NCI-H146 treated with DMSO at 0.1 percent for 48 hours (cell line): ENCODE results near the gene RPGRIP1.
"Not testable (repeated sequence)": the region's sequence is repeated elsewhere in the genome, so short reads cannot be mapped to it uniquely, and the experiment has no call there.

ENCODE experiments used
- DNase-seq: peaks from one replicate; lab custom pipeline; 2025; ENCODE audit not compliant: unreplicated experiment; lab: John Stamatoyannopoulos, UW

The RPGRIP1 gene

GRCh38 chr14:21299562-21300130 is 19.8 kb downstream of the RPGRIP1 start:
- DNase-seq: no peak

- DNase-seq: peak; percentile 33
These were observed 21.0 kb downstream of the RPGRIP1 start for GRCh38 chr14:21300892-21301291.

GRCh38 chr14:21302013-21302835 is 22.3 kb downstream of the RPGRIP1 start:
- no peak for DNase-seq

- not testable (repeated sequence) for DNase-seq
These were observed 22.9 kb downstream of the RPGRIP1 start for GRCh38 chr14:21302836-21303140.

- DNase-seq: no peak
These were observed 27.8 kb downstream of the RPGRIP1 start for GRCh38 chr14:21307637-21308036.

- DNase-seq: no peak
These were observed 28.2 kb downstream of the RPGRIP1 start for GRCh38 chr14:21308132-21308478.

GRCh38 chr14:21308479-21309237 is 28.8 kb downstream of the RPGRIP1 start:
- peak; percentile 96 for DNase-seq

GRCh38 chr14:21309238-21309636 is 29.4 kb downstream of the RPGRIP1 start:
- no peak for DNase-seq

- DNase-seq: no peak
These were observed 30.1 kb downstream of the RPGRIP1 start for GRCh38 chr14:21309956-21310355.

- DNase-seq: no peak
These were observed 31.7 kb downstream of the RPGRIP1 start for GRCh38 chr14:21311614-21312013.

GRCh38 chr14:21313512-21313911 is 33.6 kb downstream of the RPGRIP1 start:
- no peak for DNase-seq

GRCh38 chr14:21317398-21317797 is 37.5 kb downstream of the RPGRIP1 start:
- DNase-seq: no peak

GRCh38 chr14:21320913-21321312 is 41.0 kb downstream of the RPGRIP1 start:
- no peak for DNase-seq

GRCh38 chr14:21322716-21323115 is 42.8 kb downstream of the RPGRIP1 start:
- DNase-seq: no peak

GRCh38 chr14:21326972-21327371 is 47.1 kb downstream of the RPGRIP1 start:
- no peak for DNase-seq
